NCI-H69 (cell line): Measurements from ENCODE around the gene FIBIN.
"Not testable (repeated sequence)": the region's sequence is repeated elsewhere in the genome, so short reads cannot be mapped to it uniquely, and the experiment has no call there.

ENCODE experiments used
- DNase-seq: peaks from one replicate; lab custom pipeline; 2025; lab: John Stamatoyannopoulos, UW

Gene FIBIN

DNA sequence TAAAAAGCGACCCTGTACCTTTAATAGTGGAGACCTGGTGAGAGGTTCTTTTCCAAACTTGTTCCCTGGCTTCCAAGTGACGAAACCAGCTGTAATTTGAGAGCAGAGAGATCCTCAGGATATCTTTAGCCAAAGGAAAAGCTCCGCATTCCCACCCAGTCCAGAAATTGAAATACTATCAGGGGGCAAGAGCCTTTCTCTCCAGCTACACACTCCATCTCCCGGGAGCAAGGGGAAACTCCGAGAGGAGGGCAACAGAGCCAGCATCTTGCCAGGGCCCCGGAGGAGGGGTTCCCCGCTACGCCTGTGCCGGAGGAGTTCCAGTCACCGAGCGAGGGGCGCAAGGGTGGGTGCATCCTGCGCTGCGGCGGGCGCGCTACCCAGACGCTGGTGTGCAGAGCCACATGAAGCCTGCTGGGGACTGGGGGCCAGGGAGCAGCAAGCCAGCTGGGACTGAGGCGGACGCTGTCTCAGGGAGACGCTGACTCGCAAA is at the start of gene FIBIN:
Gene FIBIN, plus strand, starts transcription at position 148 of the 493 bp plus-strand sequence. CDS start 415 bp downstream, outside the sequence.
- DNase-seq: peak; percentile 91

DNA sequence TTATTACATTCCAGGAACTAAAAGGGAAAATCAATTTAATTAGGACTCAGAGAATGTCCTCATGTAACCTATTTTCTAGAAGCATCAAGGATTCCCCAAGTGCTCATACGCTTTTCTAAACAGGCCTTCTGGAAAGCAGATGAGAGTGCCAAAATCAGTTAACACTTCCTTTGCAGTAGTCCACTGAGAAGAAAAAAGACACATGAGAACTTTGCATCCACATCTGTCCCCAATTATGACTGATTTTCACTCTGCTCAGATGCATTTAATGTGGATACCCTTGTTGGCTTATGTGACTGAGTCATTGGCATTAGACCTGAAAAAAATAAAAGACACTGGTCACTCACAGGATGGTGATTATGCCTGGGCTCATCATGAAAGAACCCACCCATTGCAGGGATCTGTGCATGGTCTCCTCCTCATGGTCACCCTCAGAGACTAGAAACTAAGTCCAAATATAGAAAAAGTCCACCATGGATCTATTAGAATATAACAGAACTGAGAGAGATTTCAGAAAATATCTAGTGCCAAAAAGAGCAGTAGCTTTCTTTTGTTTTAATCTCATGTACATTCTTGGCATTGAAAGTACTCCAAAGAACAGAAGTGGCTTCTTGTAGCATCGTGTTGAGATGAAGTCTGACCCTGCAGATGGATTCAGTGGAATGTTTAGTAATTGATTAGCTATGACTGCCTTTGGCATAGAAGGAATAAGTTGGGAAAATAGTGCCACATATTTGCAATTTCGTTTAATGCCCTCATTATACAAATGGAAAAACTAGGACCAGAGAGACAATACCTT is 48.8 kb upstream of the FIBIN start:
- DNase-seq: no peak

DNA sequence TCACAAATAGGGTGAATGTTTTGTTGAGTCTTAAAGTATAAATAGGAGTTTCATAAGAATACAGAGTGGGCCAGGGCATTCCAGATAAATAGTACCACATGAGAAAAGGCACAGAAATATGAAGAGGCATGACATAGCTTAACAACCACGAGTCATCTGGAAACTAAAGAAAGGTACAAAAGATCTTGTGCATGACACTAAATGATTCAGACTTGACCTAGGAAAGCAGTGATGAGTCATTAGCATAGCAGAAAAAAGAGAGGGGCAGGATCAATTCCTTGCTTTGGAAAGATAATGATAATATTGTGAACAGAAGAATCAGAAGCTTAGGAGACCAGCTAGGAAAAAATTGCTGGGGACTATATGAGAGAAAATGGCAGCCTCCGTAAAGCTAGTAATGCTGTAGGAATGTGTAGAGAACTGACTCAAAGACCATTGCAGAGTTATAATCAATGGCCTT is 47.6 kb upstream of the FIBIN start:
- DNase-seq: no peak

DNA sequence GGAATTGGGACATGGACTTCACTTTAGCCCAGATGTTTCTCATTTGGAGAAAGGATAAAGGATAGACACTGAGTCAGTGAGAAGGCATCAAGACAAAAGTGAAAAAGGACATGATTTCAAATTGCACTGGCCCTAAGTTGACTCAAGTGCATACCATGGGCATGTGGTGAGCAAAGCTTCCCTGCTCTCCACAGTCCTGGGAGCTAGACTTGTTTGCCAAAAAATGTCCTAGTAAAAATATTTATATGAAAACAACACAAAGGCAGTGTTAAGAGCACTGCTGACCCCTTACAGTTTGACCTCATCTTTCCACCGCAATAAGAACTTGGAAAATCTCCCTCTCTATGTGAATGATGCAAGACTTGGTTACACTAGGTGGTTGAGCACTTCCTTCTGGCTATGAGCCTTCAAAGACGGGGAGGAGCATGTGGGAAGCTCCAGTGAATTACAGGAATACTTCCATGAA is 46.5 kb upstream of the FIBIN start:
- DNase-seq: no peak

DNA sequence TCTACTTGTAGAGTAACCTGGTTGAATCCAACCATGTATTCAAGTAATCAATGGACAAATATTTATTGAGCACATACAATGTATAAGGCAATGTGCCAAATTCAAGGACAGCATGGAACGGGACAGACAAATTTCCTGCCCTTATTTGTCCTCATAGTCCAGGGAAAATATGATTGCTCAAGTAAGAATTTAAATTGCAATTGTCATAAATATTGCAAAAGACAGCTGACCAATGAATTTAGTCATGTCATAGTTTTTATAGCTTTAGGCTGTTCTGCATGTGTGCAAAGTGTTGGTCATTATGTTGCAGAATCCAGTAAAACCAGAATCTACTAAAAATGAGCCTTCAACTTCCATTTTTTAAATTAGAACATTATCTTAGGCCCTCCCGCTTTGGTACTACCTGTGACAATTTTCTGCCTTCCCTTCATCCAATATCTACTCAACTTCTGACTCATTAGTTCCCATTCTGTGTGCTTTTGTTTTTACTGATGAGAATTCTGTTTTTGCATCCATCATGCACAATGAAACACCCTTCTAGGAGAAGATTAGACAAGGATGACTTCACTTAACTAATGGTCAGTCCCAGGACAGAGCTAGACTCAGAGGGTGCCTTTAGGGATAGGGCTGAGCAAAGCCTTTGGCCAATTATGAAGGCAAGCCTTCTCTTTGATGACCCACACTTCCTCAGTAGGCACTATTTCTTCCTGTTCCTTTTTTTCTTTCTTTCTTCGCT is 45.8 kb upstream of the FIBIN start:
- DNase-seq: no peak

DNA sequence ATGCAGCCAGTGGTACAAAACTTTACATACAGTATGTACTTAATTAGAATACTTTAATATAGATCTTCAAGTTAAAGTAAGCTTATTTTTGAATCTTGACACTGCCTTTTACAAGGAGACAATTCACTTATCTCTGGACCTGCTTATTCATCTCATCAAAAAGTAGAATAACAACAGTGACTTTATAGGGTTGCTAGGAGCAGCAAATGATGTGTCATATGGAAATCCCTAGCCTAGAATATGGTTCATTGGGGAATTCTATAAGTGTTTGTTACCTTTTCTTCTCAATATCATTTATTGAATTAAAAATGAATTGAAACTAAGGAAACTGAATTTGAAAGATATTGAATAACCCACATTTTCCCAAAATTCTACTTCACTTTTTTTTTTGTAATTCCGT is 45.0 kb upstream of the FIBIN start:
- DNase-seq: no peak

DNA sequence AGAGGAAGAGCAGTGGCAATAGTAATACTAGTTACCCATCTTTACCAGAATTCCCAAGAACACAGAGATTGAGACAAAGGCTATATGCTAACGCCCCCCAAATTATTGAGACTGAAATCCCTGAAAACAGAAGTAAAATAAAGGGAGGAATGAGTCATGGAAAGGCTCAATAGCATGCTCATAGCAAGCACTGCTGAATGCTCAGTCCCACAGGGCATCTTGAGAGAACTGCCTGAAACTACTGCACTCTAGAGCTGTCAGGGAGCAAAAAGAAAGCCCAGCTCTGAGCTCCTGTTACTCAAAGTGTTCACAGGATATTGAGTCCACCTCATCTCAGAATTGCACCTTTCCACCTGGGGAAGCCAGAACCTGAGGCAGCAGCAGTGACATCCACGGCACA is 44.1 kb upstream of the FIBIN start:
- no peak for DNase-seq

DNA sequence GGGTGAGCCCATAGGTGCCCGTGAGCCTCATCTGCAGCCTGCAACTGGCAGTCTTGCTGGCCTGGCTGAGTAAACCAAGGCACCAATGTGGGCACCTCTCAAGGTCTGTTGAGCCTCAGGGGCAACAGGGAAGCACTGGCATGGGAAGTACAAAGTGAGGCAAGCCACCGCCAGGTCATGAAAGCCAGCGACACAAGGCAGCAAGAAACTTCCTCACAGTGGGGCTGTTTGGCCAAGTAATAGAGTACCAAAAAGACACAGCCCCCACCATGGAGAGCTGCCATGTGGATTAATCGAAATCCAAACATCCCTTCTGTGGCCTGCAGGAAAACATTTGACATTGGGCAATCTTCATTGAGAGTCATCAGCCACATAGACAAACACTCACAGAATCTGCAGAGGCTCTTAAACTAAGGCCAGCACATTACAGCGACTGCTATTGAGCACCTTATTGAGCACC is 43.6 kb upstream of the FIBIN start:
- DNase-seq: no peak

DNA sequence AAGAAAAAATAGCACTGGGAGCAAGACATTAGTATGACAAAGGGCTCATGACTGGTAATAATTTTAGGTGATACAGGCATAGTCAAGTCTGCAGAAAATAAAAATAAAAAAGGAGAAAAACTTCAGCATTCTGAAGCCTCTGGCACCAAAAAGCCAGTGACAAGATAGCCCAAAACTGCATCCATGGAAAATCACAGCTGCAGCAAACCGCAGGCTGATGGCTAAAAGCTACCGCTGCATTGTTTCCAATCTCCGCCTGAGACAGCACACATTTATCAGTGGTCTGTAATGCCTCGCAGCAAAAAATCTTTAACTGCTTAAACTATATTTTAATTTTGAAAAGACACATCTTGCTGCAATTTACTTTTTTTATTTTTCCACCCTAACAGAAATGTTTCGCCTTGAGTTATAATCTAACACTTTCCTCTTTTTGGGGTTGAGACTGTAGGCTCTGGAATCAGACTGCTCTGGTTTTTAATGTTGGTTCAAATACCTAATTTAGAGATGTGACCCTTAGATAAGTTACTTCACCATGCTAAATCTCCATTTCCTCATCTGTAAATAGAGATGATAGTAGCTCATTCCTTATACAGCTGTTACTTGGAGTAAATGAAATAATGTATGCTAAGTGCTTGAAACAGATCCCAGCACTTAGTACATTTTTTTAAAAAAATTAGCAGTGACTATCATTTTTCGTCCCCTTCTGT is 42.0 kb upstream of the FIBIN start:
- DNase-seq: no peak

DNA sequence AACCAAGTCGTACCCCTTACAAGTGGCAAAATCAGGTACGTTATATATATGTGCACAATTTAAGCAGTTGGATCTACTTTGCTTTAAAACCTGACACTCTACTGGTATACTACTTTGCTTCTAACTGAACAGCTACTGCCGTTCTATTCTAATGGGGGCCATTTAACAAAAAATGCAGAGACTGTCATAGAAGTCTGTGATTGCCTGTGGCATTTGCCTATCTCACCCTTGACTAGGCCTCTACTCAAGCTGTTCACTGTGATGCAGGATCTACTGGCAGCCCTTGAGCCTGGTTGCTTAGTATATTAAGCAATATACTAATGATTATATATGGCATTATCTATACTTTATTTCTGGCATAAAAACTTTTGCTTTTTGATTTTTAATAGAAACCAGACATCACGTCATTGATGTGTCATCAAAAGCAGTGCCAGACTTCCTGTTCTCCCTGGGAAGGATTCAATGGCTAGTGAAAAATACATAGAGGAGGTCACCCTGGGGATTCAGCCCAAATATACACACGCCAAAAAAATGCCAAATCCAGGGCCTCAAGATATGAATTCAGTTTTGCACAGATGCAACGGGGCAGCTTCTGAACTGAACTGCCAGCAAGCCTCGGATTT is 40.0 kb upstream of the FIBIN start:
- peak; percentile 24 for DNase-seq

DNA sequence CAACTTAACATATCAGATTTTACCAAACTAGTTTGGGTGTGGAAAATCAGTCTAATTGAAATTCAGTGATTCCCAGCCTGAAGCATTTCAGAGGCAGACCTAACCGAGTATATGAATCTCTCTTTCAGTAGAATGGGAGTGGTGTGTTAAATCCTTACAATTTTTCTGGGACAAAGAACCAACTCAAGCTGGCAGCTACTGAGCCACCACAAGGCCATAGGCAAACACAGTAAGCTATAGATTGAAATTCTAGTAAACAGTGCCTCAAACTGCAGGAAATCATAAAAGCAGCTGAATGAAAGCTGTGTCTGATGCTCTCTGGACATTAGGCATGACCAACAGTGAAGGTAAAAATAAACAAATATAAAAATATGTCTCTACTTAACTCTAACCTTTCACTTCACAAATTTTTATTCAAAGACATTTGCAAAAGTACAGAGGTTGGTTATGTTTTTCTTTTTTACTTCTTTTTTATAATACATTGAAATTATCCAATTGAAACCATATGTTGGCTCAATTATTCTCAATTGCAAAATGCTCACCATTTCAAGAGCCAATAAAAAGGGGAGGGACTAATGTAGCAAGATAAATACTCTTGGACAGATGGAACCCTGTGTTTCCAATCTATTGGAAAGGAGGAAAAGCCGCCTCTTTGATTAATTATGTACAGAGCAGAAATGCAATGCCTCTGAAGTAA is 35.8 kb upstream of the FIBIN start:
- peak; percentile 42 for DNase-seq

DNA sequence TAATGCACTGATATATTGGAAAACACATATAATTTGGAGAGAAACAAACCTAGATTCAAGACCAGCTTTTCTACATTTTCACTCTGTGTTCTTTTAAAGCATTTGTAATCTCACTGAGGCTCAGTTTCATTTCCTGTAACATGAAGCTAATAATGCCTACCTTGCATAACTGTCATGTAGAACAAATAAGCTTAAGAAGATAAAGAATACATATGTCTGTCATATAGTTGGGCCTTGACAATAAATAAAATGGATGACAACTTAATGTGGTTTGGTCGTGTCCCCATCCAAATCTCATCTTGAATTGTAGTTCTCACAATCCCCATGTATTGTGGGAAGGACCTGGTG is 35.2 kb upstream of the FIBIN start:
- peak; percentile 39 for DNase-seq

DNA sequence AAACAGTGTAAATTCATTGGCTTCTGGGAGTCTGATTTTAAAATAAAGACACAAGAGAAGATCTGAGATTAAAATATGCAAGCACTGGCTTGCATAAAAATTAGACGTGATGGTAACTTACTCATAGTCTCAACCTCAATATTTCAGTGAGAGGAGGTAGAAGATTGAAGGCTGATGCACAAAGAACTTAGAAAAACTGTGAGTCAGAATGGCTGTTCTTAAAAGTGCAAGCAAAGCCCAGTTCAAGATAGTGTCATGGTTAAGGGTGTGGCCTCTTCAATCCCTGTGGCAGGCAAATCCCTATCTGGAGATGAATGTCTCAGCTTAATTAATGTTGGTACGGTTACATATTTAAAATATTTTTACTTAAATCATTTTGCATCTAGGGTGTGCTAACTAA is 33.6 kb upstream of the FIBIN start:
- DNase-seq: no peak

DNA sequence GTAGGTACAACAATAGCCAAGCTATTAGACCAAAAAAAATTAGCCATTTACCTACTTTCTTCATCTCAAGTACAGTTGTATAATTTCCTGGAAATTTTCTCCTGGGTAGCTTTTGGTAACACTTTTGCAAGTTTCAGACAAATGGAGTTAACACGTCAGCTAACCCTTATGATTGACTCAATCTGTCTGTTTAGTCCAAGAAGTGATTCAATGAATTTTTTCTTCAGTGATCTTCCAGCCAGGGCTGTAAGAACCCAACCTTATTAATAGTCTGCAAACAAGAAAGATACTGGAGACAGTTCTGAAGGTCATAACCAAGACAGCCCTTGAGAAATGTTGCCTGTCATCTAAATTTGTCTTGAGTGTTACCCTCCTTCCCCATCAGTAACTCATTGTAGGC is 30.1 kb upstream of the FIBIN start:
- no peak for DNase-seq

DNA sequence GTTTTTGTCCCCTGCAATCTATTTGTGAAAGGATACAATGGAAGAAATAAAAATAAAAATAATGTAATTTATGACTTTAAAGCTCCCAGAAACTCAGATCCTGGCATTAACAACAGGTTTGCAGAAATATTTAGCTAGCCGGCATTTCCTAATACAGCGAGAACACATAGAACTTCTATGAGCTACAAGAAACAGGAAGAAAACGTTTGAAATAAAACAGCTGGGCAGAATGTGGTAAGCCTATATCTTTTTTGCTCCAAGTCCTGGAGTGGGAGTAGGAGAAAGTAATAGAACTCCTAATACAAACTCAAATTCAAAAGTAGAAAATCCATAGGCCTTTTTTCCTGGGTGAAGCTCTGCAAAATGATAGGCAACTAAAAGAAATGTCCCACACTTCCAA is 29.6 kb upstream of the FIBIN start:
- DNase-seq: no peak

DNA sequence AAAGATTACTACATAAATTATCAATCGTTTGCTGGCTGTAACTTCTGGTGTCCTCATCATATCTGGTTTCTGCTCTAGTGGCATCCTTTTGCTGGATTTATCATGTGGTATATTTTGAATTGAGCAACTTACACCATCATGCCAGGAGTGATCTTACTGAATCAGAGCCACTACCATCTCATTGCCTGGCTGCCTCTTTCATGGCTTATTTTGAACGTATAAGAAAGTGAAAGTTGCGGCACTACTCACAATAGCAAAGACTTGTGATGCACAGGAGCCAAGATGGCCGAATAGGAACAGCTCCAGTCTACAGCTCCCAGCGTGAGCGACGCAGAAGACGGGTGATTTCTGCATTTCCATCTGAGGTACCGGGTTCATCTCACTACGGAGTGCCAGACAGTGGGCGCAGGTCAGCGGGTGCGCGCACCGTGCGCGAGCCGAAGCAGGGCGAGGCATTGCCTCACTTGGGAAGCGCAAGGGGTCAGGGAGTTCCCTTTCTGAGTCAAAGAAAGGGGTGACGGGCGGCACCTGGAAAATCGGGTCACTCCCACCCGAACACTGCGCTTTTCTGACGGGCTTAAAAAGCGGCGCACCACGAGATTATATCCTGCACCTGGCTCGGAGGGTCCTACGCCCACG is 28.9 kb upstream of the FIBIN start:
- not testable (repeated sequence) for DNase-seq

DNA sequence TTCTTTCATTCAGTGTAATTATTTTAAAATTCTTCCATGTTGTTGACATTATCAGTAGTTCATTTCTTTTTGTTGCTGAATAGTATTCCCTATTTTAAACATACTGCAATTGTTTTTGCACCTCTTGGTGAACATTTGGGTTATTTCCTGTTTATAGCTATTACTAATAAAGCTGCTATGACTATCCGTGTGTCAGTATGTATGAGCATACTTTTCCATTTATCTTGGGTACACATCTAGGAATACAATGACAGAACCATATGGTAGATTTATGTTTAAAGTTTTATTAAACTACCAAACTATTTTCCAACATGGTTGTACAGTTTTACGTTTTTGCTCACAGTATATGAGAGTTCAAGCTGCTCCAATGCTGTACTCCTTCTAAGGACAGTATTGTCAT is 22.0 kb upstream of the FIBIN start:
- DNase-seq: no peak

DNA sequence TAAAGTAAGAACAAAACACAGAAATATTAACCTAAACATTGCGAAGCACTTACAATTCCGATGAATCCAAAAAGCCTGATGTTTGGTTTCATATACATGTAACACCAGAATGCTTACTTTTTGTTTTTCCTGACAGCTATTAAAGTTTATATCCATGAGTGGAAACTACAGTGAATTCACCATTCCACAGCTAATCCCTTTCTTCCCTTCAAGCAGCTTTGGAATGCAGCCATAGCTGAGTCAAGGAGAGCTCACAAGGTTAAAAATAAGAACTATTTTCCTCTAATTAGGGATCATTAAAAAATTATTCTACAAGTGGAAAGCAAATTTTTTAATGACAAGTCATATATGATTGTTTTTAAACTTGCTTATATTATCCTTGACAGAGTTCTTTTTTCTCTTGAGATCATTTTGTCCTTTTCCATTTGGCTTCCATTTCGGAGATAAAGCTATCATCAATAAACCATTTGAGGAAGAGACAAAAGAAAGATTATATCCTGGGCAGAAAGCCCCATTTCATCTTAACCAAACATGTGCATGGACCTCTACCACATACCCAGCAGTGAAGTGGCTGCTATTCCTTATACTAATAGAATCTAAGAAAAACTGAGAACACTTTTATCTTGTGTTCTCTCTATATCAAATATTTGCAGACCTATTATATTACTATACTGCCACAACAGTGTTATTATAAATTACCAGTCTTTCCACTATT is 19.7 kb upstream of the FIBIN start:
- DNase-seq: peak; percentile 30

DNA sequence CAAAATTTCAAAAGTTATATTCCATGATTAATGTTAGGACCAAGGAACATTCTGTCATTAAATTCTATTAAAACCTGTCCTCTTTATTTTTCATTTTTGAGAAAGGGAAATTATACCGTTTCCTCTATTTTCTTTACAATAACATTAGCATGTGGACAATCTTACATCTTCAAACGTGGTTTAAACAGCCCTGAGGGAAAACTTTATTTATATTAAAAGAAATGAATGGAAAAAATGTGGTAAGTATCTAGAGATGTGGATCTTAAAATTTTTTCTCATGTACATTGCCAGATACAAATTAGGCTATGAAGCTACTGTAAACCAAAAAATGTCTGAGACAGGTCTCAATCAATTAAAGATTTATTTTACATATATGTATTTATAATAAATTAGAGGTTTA is 18.9 kb upstream of the FIBIN start:
- DNase-seq: no peak

DNA sequence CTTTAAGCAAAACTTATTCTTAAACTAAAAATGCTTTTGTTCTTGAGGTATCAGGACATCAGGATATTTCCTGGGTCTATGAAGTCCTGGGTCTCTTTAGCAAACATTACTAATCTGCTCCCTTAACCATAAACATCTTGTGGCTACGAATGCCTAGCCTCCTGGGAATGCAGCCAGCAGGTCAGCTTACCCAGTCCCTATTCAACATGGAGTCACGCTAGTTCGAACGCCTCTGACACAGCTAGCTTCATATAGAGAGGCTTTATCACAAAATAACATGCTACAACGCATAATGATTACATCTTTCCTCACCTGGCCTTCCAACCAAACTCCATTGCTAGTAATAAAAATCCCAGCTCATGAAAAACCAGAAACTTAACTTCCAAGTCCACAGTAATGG is 17.5 kb upstream of the FIBIN start:
- DNase-seq: peak; percentile 18
